SK-N-SH (cell line): ENCODE results near the gene GHRH. TPM values are rescaled to one million over a fixed set of nuclear protein-coding genes. Genes with fewer than 3 reads are reported as not detected.
A peak's percentile ranks its signal among the peaks of the same experiment; 100 is the strongest.

Experiments
- CTCF ChIA-PET: fragments of 300-600, 350-600 bp; formaldehyde crosslinking; extraction: SDS; loops from one replicate; lab custom pipeline; 2021; lab: Yijun Ruan, JAX
- POLR2A ChIA-PET: fragments of 350-600 bp; sonication (Branson Sonifier 250); formaldehyde crosslinking; extraction: SDS; loops from one replicate; lab custom pipeline; 2020; ENCODE audit warnings: antibody characterized with exemption, inconsistent platforms; lab: Yijun Ruan, JAX
- DNase-seq: peaks from one replicate; pipeline ENCODE4 v3.0.0; 2012
- H2AFZ ChIP-seq: fragments of 200-600 bp; sonication (generic); 2 replicates; pipeline ENCODE4 v1.8.1; 2016; ENCODE audit warnings: antibody characterized with exemption, mild to moderate bottlenecking, low read depth
- H3F3A ChIP-seq: fragments of 200-600 bp; sonication (generic); replicated peaks from 2 replicates; pipeline ENCODE3; 2016; ENCODE audit warnings: antibody characterized with exemption, mild to moderate bottlenecking; ENCODE audit not compliant: insufficient read depth
- H3K27ac ChIP-seq, 2 experiments: fragments of 200-500 bp in 1 of 2; fragments of 200-600 bp in 1 of 2; sonication (Bioruptor generic) in 1 of 2; sonication (generic), shearing (Covaris generic) in 1 of 2; 2 replicates each; pipeline versions ENCODE4 v1.5.1 to v1.6.1; 2014 to 2016; ENCODE audit warnings: low read depth in 2 of 2, inconsistent platforms in 1 of 2, low read length in 1 of 2, mild to moderate bottlenecking in 1 of 2, mixed read lengths in 1 of 2
- H3K27me3 ChIP-seq: fragments of 200-600 bp; sonication (generic), shearing (Covaris generic); 2 replicates; pipeline ENCODE4 v1.6.1; 2016; ENCODE audit warnings: mixed run types; ENCODE audit not compliant: insufficient read depth
- H3K36me3 ChIP-seq, 2 experiments: fragments of 200-500 bp in 1 of 2; fragments of 200-600 bp in 1 of 2; sonication (Bioruptor generic) in 1 of 2; sonication (generic) in 1 of 2; replicated peaks in 1 of 2; 2 replicates each; pipeline versions ENCODE3 to v1.5.1; 2014 to 2016; ENCODE audit warnings: low read length in 1 of 2, mild to moderate bottlenecking in 1 of 2; ENCODE audit not compliant: insufficient read depth in 2 of 2, control insufficient read depth in 1 of 2
- H3K4me1 ChIP-seq, 2 experiments: fragments of 200-500 bp in 1 of 2; fragments of 200-600 bp in 1 of 2; sonication (Bioruptor generic) in 1 of 2; sonication (generic), shearing (Covaris generic) in 1 of 2; 2 replicates each; pipeline versions ENCODE4 v1.5.1 to v1.6.1; 2014 to 2016; ENCODE audit warnings: low read depth in 1 of 2, low read length in 1 of 2, mixed run types in 1 of 2; ENCODE audit not compliant: insufficient read depth in 2 of 2, control insufficient read depth in 1 of 2
- H3K4me2 ChIP-seq: fragments of 200-600 bp; sonication (generic), shearing (Covaris generic); 2 replicates; pipeline ENCODE4 v1.6.1; 2017; ENCODE audit warnings: mixed run types
- H3K4me3 ChIP-seq, 2 experiments: fragments of 200-500 bp in 1 of 2; fragments of 200-600 bp in 1 of 2; sonication (Bioruptor generic) in 1 of 2; sonication (generic), shearing (Covaris generic) in 1 of 2; 2 replicates each; pipeline versions ENCODE4 v1.5.1 to v1.8.1; 2014 to 2016; ENCODE audit warnings: low read depth in 2 of 2, inconsistent platforms in 1 of 2, low read length in 1 of 2, mild to moderate bottlenecking in 1 of 2, mixed read lengths in 1 of 2, moderate library complexity in 1 of 2
- H3K79me2 ChIP-seq: fragments of 200-600 bp; sonication (generic); 2 replicates; pipeline ENCODE4 v1.8.1; 2017; ENCODE audit warnings: mild to moderate bottlenecking; ENCODE audit not compliant: insufficient read depth
- H3K9ac ChIP-seq: fragments of 200-600 bp; sonication (generic); 2 replicates; pipeline ENCODE4 v1.6.1; 2017; ENCODE audit warnings: mixed run types
- H3K9me2 ChIP-seq: fragments of 200-600 bp; sonication (generic); 2 replicates; pipeline ENCODE4 v1.6.1; 2017; ENCODE audit warnings: mixed run types
- H3K9me3 ChIP-seq: fragments of 200-600 bp; sonication (generic); 2 replicates; pipeline ENCODE4 v1.6.1; 2017; ENCODE audit warnings: mixed run types, mild to moderate bottlenecking, moderate library complexity
- H4K20me1 ChIP-seq: fragments of 200-600 bp; sonication (generic); 2 replicates; pipeline ENCODE4 v1.6.1; 2017; ENCODE audit warnings: mild to moderate bottlenecking, mixed run types; ENCODE audit not compliant: insufficient read depth
- CHD2 ChIP-seq: fragments of 150-350 bp; IDR thresholded peaks from 2 replicates; pipeline ENCODE4 v1.6.1; 2018; ENCODE audit warnings: low read length; ENCODE audit not compliant: partially characterized antibody
- ELF1 ChIP-seq: IDR thresholded peaks from 2 replicates; pipeline ENCODE4 v1.4.0; 2012
- EZH2phosphoT487 ChIP-seq: fragments of 200-600 bp; sonication (generic); IDR thresholded peaks from 2 replicates; pipeline ENCODE4 v1.6.1; 2017; ENCODE audit warnings: low read depth, mixed run types, mild to moderate bottlenecking, antibody characterized with exemption, moderate library complexity, borderline replicate concordance
- FOSL2 ChIP-seq: IDR thresholded peaks from 2 replicates; pipeline ENCODE4 v1.4.0; 2012; ENCODE audit warnings: low read depth, mild to moderate bottlenecking, moderate library complexity, borderline replicate concordance
- GATA2 ChIP-seq: sonication (generic); formaldehyde crosslinking; IDR thresholded peaks from 2 replicates; pipeline ENCODE4 v1.5.0; 2020; ENCODE audit warnings: mild to moderate bottlenecking, missing genetic modification reagents
- MEF2A ChIP-seq: IDR thresholded peaks from 2 replicates; pipeline ENCODE4 v1.4.0; 2012; ENCODE audit warnings: low read depth, borderline replicate concordance
- RAD21 ChIP-seq: IDR thresholded peaks from 2 replicates; pipeline ENCODE4 v1.6.1; 2012; ENCODE audit warnings: mild to moderate bottlenecking, low read length
- RCOR1 ChIP-seq: fragments of 150-350 bp; IDR thresholded peaks from 2 replicates; pipeline ENCODE4 v1.6.1; 2017; ENCODE audit warnings: antibody characterized with exemption, low read length
- RXRA ChIP-seq: IDR thresholded peaks from 2 replicates; pipeline ENCODE4 v1.4.0; 2012; ENCODE audit warnings: low read depth, mild to moderate bottlenecking, borderline replicate concordance
- YY1 ChIP-seq: IDR thresholded peaks from 2 replicates; pipeline ENCODE4 v1.4.0; 2012; ENCODE audit warnings: low read depth, mild to moderate bottlenecking
- WGBS: methylation state at CpG from one replicate; pipeline ENCODE4 v1.1.6; 2017; ENCODE audit warnings: low lambda C conversion rate; 5-methylcytosine and 5-hydroxymethylcytosine counted together
- polyA plus RNA-seq, 3 experiments: library from polyadenylated mRNA; depleted of rRNA; stranded (reverse); fragments of >200 nt; gene quantifications; 2 replicates each; pipeline ENCODE4 v1.2.3, GENCODE V29; 2012
- TF ChIP-seq, protein P1 (sequence below): IDR thresholded peaks from 2 replicates; pipeline ENCODE4 v1.4.0; 2012; ENCODE audit warnings: low read depth, borderline replicate concordance
- TF ChIP-seq, protein P2 (sequence below): fragments of 150-350 bp; IDR thresholded peaks from 2 replicates; pipeline ENCODE4 v1.6.1; 2016; ENCODE audit warnings: mild to moderate bottlenecking, low read depth, low read length

The GHRH gene
- polyA plus RNA-seq, 1 of the 3 experiments (the other 2 are of a cell fraction) = not detected

DNA sequence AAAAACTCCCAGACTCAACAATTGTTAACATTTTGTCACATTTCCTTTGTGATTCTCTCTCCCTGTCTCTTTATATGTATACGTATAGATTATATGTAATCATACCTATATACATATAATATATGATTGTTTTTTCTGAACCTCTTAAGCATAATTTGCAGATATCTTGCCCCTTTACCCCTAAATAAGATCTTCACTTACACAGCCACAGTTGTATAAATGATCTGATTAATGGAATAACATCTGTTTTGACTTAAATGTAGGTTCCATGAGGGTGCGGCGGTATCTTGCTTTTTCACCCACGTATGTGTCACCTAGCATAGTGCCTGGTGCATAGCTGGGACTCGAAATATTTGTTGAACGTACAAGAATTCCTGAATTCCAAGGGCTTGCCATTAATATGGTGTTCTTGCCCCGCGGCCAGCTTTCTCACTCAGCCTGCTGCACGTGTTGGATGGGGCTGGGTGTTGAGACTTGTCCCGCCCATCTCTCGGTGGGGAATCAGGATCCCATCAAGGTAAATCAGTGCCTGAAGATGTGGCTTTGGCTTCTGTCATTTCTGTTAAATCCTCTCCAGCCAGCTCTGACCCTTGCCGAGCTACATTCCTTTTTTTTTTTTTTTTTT lies 17.5 kb upstream of the GHRH start:
- peaks cover 0 to 32% of the 10 kb centered on the region in 2 experiments; a peak in 1 of 4 replicates for H3K4me1 ChIP-seq
- H3K9me2 ChIP-seq = no peaks in the 10 kb centered on the region
- no peaks in the 10 kb centered on the region for H3K27me3 ChIP-seq
- no peak overlapping the region for H2AFZ ChIP-seq
- H3K9ac ChIP-seq = no peak overlapping the region
- no peak overlapping the region; a peak in 1 of 4 replicates for H3K27ac ChIP-seq
- WGBS = 82% methylated on average over 12 of the region's 12 CpGs
- DNase-seq = no peak
- ChIA-PET CTCF (interaction anchor here (0.7 to 1.2 kb wide), 4 partner anchors 12 to 471 kb away, joined by 3 to 4 read pairs (median 3); no protein-coding TSS in a partner anchor), POLR2A (interaction anchor here (0.6 to 1.9 kb wide), 2 partner anchors 10 to 25 kb away, joined by 3 to 9 read pairs; partner anchors contain the start of gene MANBAL)
- TF ChIP-seq RCOR1 (0 out of 2 replicates have a peak, but pooled peaks have one; percentile 12), YY1 (no peak)
- no peak overlapping the region for H3K4me2 ChIP-seq
- no peaks in the 10 kb centered on the region for H3K79me2 ChIP-seq
- H4K20me1 ChIP-seq = no peaks in the 10 kb centered on the region
- H3K9me3 ChIP-seq = no peaks in the 10 kb centered on the region
- no peak overlapping the region for H3K4me3 ChIP-seq
- no peaks in the 10 kb centered on the region for H3K36me3 ChIP-seq
- H3F3A ChIP-seq = no peaks in the 10 kb centered on the region

DNA sequence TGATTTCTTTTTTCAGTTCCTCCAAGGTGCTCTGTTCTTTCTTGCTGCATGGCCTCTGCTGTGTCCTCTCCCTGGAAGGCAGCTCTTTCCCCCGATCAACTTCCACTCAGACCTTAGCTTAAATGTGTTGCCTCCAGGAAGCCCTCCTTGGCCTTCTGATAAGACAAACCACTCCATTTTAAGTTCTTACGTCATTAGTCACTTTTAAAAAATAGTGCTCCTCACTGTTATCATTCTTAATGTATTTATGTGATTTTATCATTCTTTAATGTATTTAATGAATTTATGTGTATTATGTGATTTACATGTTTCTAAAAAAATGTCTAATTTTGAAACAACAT lies 15.6 kb upstream of the GHRH start:
- peaks cover 0 to 19% of the 10 kb centered on the region in 2 experiments; a peak in 1 of 4 replicates for H3K4me1 ChIP-seq
- WGBS = 89% methylated on average over 2 of the region's 2 CpGs
- peak overlapping the region in 1 of 2 experiments; percentile 26; a peak in 2 of 4 replicates for H3K27ac ChIP-seq
- no peak for DNase-seq
- no peaks in the 10 kb centered on the region for H3K27me3 ChIP-seq
- no peak overlapping the region for H3K9ac ChIP-seq
- H3K4me3 ChIP-seq = no peak overlapping the region
- CTCF ChIA-PET = interaction anchor here (0.9 to 3.9 kb wide), 18 partner anchors 9 to 257 kb away, joined by 3 to 32 read pairs (median 4); partner anchors contain the start of gene MANBAL
- no peaks in the 10 kb centered on the region for H4K20me1 ChIP-seq
- no peaks in the 10 kb centered on the region for H3K9me3 ChIP-seq
- no peaks in the 10 kb centered on the region for H3K79me2 ChIP-seq
- TF ChIP-seq GATA2 (CRISPR knock-in tag) (no peak), MEF2A (no peak), YY1 (no peak), RXRA (no peak), CHD2 (no peak), RAD21 (no peak), RCOR1 (no peak), FOSL2 (no peak), EZH2phosphoT487 (no peak), ELF1 (no peak)
- TF ChIP-seq, protein P1, sequence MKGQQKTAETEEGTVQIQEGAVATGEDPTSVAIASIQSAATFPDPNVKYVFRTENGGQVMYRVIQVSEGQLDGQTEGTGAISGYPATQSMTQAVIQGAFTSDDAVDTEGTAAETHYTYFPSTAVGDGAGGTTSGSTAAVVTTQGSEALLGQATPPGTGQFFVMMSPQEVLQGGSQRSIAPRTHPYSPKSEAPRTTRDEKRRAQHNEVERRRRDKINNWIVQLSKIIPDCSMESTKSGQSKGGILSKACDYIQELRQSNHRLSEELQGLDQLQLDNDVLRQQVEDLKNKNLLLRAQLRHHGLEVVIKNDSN = no peak
- TF ChIP-seq, protein P2, sequence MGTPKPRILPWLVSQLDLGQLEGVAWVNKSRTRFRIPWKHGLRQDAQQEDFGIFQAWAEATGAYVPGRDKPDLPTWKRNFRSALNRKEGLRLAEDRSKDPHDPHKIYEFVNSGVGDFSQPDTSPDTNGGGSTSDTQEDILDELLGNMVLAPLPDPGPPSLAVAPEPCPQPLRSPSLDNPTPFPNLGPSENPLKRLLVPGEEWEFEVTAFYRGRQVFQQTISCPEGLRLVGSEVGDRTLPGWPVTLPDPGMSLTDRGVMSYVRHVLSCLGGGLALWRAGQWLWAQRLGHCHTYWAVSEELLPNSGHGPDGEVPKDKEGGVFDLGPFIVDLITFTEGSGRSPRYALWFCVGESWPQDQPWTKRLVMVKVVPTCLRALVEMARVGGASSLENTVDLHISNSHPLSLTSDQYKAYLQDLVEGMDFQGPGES = no peak
- POLR2A ChIA-PET = interaction anchor here (1.2 kb wide), 1 partner anchor 12 kb away, joined by 3 read pairs; the partner anchor contains the start of gene MANBAL
- no peaks in the 10 kb centered on the region for H3K36me3 ChIP-seq
- H2AFZ ChIP-seq = no peak overlapping the region
- no peak overlapping the region for H3K4me2 ChIP-seq
- no peaks in the 10 kb centered on the region for H3K9me2 ChIP-seq
- H3F3A ChIP-seq = no peaks in the 10 kb centered on the region
